ENCODE measurements around the gene CD52.
"Not testable (repeated sequence)": the region's sequence is repeated elsewhere in the genome, so short reads cannot be mapped to it uniquely, and the experiment has no call there.

The CD52 gene

DNA sequence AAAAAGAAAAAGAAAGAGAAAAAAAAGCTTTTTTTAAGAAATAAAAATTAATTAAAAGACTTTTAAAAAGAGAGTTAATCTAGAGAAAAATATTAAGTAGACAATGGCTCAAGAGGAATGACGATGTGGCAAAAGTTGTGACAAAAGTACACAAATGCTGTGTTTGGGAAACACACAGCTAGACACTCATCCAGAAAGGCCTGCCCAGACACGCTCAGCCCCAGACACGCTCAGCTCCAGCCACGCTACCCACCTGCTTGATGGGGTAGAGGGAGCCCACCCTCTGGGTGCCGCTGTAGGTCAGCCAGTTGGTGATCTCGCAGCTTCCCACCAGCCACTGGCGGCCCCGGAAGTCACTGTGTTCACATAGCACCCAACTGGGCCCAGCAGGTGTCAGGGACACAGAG is 10.2 kb downstream of the CD52 start:
- DNase-seq (ENCODE audit: insufficient read length, low spot score) (no peak), FAIRE-seq (no peak)

GRCh38 chr1:26328597-26328996 is 10.8 kb downstream of the CD52 start:
- FAIRE-seq (no peak), DNase-seq (ENCODE audit: insufficient read length, low spot score) (no peak)

- FAIRE-seq = not testable (repeated sequence)
Measured at GRCh38 chr1:26329380-26329779, 11.6 kb downstream of the CD52 start.

DNA sequence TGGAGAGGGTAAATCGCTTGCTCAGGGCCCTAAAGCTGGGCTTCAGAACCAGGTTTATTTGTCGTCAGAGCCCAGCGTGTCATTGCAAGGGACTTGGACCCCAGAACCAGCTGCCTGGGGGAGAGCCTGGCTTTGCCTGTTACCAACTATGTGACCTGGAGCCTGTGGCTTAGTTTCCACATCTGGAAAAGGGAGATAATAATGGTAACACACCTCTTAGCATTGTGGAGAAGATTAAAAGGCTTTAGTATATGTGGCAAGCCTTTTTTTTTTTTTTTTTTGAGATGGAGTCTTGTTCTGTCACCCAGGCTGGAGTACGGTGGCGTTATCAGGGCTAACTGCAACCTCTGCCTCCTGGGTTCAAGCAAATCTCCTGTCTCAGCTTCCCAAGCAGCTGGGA is 12.5 kb downstream of the CD52 start:
- no peak for FAIRE-seq

More at GRCh38 chr1:26329380-26329779, 11.6 kb downstream of the CD52 start:
- not testable (repeated sequence) for DNase-seq (ENCODE audit: insufficient read length, low spot score)

DNA sequence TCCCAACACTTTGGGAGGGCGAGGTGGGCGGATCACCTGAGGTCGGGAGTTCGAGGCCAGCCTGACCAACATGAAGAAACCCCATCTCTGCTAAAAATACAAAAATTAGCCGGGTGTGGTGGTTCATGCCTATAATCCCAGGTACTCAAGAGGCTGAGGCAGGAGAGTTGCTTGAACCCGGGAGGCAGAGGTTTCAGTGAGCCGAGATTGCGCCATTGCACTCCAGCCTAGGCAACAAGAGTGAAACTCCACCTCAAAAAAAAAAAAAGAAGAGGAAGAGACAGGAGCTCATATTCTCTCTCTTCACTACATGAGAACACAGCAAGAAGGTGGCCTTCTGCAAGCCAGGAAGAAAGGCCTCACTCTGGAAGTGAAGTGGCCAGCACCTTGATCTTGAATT is 15.6 kb downstream of the CD52 start:
- DNase-seq (ENCODE audit: insufficient read length, low spot score); FAIRE-seq: not testable (repeated sequence)

More for the DNA sequence above, 12.5 kb downstream of the CD52 start:
- DNase-seq (ENCODE audit: insufficient read length, low spot score) = no peak

DNA sequence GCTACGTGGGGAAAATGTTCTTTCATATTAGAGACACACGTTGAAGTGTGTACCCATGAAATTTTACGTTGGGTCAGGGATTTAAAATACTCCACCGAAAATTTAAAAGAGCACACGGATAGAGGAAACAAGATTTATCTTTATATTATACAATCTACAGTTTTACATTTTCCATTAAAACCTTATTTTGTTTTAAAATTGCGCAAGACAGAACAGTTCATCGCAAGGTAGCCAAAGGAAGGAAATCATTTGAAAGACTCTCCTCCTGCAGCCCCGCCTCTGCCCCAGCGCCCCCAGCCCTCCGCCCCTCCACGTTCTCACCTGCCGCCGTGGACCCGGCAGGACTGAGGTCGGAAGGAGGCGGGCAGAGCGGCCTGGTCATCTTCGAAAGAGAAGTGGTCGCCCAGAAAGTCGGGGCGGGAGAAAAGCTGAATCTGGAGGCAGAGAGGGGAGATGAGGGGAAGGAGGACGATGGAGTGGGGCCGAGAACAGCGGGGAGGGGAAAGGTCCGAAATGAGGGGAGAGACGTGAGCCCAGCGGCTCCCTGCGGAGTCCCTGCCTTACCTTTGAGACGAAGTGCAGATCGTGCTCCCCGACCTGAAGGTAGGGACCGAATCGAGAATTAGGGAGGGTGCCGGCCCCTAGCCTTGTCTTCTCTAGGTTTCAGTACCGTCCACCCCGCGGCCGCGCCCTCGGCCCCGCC is 18.2 kb downstream of the CD52 start:
- no peak for DNase-seq (ENCODE audit: insufficient read length, low spot score)
- no peak for FAIRE-seq

DNA sequence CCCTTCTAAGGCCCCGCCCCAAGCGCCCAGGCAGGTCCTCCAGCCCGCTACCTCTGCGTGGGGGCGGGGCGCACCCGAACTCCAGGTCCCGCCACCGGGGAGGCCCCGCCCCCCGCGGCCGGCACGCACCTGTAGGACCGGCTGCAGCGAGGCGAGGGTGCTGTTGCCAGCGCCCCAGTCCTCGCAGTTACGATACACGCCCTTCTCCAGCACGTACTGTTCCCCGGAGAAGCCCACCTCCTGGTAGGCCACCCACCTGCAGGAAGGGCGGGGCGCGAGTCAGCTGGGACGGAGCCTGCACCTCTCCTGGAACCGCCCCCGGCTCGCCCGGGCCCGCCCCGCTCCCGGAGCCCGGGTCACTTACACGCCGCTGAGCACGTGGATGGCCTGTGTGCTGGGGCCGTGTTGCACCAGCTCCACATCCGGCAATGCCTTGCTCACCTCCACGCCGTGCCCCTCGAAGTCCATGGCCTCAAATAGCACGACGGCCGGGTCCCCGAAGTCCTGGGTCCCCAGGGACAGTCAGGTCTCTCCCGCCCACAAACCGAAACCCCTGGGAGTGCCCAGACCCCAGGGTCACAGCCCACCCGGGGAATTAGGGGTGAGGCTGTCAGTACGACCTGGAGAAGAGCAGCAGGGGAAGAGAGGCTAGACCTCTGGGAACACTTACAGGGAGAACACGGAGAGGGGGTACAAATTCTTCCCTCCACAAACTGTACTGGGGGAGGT is 18.9 kb downstream of the CD52 start:
- DNase-seq (ENCODE audit: insufficient read length, low spot score) (peak; percentile 82), FAIRE-seq (peak; percentile 71)

DNA sequence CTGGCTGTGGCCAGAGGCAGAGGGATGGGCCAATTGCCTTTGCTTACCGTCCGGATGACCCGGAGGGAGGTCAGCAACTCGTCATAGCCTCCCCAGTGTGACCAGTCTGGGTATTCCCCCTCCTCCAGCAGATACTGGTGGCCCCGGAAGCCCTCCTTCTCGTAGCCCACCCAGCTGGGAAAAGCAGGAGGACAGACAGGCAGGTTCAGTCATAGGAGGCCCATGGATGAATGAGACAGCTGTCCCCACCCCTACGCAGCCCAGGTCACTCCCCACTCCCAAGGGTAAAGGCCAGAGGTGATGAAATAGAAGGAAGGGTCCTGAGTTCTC is 19.4 kb downstream of the CD52 start:
- DNase-seq (ENCODE audit: insufficient read length, low spot score) (no peak), FAIRE-seq (no peak)

DNA sequence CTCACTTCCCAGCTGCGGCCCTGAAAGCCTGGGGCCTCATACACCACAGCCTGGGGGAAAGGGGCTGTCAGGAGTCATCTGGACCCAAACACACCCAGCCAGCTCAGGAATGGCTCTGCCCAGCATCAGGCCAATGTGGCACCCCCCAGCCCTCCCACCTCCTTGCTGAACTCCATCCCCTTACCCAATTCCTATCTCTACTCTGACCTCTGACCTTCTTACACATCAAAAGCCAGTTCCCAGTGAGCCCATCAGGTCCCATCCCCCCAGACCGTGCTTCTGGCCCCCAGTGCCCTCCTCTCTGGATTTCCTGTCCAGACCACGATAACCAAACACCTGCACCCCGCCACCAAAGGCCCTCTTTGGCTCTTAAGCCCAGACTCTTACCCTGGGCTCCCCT is 19.9 kb downstream of the CD52 start:
- DNase-seq (ENCODE audit: insufficient read length, low spot score) (no peak), FAIRE-seq (no peak)

- no peak for DNase-seq (ENCODE audit: insufficient read length, low spot score)
- FAIRE-seq = no peak
Measured at GRCh38 chr1:26338670-26339069, 20.9 kb downstream of the CD52 start.

DNA sequence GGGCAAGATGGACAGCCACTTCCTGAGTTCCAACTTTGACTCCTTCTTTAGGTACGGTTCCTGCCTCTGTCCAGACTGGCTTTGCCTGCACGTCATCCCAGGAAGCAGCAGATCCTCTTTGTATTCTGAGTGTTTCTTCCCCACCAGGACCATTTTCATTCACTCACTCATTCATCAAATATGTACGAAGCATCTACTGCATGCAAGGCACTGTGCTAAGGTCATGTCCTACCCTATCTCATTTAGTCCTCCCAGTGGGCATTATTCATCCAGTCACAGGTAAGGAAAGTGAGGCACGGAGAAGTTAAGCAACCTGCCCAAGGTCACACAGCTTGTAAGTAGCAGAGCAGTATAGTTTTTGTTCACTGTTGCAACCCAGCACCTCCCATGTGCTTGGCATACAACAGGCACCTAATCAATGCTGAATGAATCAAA is 22.3 kb downstream of the CD52 start:
- no peak for FAIRE-seq

DNA sequence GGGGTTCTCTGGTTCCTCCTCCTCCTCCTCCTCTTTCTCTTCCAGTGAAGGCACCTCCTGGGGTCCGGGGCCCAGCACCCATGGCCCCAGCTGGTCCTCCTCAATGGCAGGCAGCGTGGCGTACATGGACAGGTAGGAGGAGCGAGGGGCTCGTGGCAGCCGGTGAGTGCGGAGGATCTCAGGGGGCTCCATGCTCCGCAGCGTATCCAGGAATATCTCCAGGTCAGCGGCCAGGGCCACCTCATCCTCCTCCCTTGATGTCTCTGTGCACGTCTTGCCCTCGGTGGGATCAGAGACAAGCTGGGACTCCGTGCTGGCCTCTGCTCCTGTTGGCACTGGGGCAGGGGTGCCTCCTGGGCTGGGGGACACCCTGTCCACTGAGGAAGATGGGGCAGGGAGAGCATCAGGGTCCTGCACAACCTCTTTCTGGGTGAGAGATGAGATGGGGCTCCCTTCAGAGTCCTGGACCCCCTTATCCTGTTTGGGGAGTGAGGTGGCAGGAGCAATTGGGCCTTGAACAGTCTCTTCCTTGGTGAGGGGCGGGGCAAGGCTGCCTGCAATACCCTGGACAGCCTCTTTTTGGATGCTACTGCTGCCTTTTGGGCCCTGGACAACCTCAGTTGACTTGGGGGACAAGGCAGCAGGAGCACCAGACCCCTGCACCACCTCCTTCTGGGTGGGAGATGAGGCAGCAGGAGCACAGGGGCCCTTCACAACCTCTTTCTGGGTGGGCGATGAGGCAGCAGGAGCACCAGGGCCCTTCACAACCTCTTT is 26.6 kb downstream of the CD52 start:
- DNase-seq (ENCODE audit: insufficient read length, low spot score) = no peak
- no peak for FAIRE-seq

More for the DNA sequence above, 22.3 kb downstream of the CD52 start:
- no peak for DNase-seq (ENCODE audit: insufficient read length, low spot score)

- no peak for FAIRE-seq
Measured at GRCh38 chr1:26345718-26346117, 28.0 kb downstream of the CD52 start.

DNA sequence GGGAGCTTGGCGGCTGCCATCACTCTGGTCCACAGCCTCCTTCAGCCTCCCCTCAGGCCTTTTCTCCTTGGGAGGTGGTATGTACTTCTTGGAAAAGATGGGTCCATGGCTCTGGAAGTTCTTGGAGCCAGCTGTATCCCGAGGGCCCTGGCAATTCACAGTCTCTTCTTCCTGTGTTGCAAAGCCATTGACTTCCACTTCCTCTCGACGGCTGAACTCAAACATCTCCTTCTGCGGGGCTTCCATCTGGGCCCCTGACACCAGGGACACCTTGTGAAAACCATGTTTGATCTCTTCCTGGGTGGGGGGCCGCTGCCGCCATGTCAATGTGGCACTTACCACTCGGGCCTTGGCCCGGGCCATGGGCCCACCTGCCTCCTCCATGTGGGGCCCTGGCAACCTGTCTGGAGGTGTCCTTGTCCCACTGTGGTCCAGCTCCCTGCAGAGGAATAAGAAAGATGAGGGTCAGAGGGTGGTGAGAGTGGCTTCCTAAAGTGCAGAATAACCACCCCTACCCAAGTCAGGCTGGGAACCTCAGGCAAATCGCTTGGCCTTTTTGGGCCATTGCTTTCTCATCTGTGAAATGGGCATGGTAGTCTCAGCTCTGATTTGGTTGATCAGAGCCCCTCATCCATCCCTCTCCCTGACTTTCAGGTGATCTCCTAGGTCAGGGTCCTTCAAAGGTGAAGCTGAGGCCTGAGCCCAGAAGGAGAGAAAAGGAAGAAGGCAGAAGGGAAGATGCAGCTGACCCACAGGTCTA is 28.7 kb downstream of the CD52 start:
- DNase-seq (ENCODE audit: insufficient read length, low spot score) (no peak), FAIRE-seq (no peak)

More at GRCh38 chr1:26345718-26346117, 28.0 kb downstream of the CD52 start:
- DNase-seq (ENCODE audit: insufficient read length, low spot score) = no peak

DNA sequence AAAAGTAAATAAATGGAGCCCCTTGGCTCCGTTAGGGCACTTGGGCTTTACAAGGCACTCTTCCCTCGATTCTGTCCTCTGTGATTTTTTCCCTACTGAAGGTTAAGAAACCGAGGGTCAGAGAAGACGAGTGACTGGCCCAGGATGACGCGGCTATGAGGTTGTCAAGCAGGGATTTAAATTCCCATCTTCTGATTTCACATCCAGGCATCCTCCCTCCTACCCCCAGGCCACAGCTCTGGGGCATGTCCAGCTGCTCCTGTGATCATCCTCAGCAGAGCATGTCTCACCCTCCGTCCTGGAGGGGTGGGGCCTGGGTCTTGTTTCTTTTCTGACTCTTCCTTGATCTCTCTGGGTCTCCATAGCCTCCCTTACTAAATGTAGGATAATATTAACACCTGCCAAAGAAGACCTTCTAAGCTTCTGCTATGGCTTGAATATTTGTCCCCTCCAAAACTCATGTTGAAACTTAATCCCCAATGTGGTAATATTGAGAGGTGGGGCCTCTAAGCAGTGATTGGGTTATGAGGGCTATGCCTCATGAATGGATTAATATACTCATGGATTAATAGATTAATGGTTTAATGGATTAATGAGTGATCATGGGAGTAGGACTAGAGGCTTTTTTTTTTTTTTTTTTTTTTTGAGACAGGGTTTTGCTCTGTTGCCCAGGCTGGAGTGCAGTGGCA is 31.6 kb downstream of the CD52 start:
- no peak for DNase-seq (ENCODE audit: insufficient read length, low spot score)
- no peak for FAIRE-seq

- FAIRE-seq = no peak
- no peak for DNase-seq (ENCODE audit: insufficient read length, low spot score)
Measured at GRCh38 chr1:26349877-26350244, 32.1 kb downstream of the CD52 start.

GRCh38 chr1:26350343-26350700 is 32.6 kb downstream of the CD52 start:
- FAIRE-seq (no peak), DNase-seq (ENCODE audit: insufficient read length, low spot score) (no peak)

DNA sequence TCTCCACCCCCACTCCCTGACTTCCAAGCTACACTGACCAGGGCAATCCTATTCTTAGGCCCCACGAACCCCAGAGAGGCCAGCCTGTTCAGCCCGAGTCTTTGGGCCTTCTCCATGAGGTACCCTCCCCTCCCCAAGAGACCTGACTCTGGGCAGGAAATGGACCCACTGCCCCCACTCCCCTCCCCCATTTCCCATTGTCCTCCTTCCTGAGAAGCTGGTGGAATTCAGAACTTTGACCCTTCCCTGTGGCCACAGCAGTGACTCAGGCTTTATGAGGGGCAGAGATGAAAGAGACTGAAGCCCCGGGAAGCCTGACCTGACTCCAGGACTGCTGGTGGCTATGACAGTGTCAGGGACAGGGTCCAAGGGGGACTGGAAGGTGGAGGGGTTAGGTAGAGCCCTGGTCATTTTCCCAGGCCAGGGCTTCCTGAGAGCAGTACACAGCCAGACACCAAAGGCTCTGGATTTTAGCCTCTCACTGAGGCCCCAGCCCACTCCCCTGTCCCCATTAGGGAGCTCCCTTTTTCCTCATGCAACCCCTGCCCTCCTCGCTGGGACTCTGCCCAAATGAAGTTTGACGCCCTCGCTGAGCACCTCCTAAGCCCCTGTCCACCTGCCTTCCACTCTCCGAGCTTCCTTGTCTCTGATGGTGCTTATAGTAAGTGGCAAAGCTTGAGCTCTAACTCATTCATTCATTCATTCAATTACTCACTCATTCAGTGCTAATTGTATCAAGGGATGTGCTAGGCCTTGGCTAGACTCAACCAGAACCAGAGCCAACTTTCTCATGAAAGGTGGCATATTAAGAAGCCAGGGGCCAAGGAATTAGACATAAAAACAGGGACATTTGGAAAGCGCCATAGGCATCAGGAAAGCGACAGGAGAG is 33.2 kb downstream of the CD52 start:
- no peak for FAIRE-seq
- no peak for DNase-seq (ENCODE audit: insufficient read length, low spot score)

DNA sequence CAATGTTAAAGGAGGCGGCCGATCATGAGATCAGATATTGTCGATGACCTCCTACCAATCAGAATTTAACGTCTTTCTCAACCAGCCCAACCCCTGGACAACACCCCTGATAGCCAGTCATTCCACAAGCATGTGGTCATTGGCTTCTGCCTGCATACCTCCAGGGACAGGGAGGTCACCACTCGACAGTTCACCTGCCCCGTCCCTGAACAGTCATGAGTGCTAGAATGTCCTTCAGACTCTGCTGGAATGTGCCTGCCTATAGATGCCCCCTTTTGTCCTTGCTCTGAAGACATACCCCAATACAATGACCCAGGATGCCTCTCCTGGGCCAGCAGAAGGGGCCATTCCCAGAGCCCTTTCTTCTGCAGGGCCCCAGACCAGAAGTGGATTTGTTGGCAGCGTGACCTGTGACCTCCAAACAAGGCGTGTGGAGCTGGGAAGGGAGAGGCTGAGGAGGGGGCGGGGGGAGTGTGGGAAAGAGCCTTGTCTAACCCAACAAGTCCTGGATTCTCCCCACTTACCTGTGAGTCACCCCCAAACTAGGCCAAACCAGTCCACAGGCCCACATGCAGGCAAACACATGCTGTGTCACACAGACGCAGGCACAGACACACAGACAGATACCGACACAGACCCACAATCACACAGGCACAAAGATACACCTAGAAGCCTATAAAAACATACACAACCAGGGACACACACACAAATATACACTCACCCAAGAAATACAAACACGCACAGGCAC is 34.0 kb downstream of the CD52 start:
- FAIRE-seq = no peak
- DNase-seq (ENCODE audit: insufficient read length, low spot score) = no peak

All from GM19239 (cell line).